GM19193 (cell line): ENCODE measurements around the gene IRGQ.

Source experiments
- POLR2A ChIP-seq: IDR thresholded peaks from 4 replicates; pipeline ENCODE4 v1.6.1; 2011; ENCODE audit not compliant: insufficient read depth, insufficient read length; ENCODE audit errors: extremely low read depth

The IRGQ gene

GRCh38 chr19:43572171-43572588 lies 23.8 kb downstream of the IRGQ start:
- TF ChIP-seq POLR2A = no peak

- no peak for TF ChIP-seq POLR2A
Observed at GRCh38 chr19:43570174-43570791, 25.7 kb downstream of the IRGQ start.

DNA sequence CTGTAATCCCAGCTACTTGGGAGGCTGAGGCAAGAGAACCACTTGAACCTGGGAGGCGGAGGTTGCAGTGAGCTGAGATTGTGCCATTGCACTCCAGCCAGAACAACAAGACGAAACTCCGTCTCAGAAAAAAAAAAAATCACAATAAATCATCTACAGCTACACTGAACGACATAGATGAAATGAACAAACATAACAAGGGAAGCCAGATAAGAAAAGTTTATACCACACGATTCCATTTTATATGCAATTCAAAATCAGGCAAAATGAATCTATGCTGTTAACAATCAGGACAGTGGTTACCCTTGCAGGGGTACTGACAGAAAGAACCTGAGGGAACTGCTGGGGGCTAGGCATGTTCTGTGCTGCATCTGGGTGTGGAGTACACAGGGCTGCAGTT lies 26.3 kb downstream of the IRGQ start:
- no peak for TF ChIP-seq POLR2A

- no peak for TF ChIP-seq POLR2A
Observed at GRCh38 chr19:43564800-43565199, 31.1 kb downstream of the IRGQ start.

- no peak for TF ChIP-seq POLR2A
Observed at GRCh38 chr19:43563816-43564457, 32.0 kb downstream of the IRGQ start.

- no peak for TF ChIP-seq POLR2A
Observed at GRCh38 chr19:43562698-43563241, 33.2 kb downstream of the IRGQ start.

DNA sequence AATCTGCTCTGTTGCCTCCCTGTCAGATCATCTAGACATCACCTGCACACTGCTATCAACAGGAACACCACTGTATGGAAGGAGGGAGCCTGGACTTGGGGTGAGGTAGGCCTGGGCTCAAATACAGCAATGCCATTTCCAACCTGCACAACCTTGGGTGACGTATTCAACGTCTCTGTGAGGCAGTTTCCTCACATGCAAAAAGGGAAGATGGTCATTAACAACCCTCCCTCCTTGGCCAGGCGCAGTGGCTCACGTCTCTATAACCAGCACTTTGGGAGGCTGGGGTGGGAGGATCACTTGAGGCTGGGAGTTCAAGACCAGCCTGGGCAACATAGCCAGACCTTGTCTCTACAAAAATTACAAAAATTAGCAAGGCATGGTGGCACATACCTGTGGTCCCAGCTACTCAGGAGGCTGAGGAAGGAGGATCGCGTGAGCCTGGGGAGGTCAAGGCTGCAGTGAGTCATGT lies 33.7 kb downstream of the IRGQ start:
- TF ChIP-seq POLR2A = no peak

GRCh38 chr19:43561139-43561970 lies 34.6 kb downstream of the IRGQ start:
- TF ChIP-seq POLR2A = no peak

DNA sequence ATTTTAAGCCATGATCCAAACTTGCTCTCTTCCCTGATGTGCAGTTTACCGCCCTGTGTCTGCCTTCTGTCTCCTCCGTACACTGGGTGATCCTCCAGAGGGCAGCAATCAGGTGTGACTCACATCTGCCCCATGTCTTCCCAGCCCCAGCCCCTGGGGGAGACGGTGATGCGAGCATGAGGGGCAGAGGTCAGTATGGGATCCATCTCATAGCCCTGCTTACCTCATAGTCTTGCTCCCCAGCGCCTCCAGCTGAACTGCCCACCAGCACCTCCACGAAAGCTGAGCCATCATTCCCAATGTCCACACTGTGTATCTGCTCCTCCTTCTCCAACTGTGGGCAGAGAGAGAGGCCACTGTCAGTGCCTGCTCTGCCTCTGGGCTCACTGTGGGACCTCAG lies 35.2 kb downstream of the IRGQ start:
- TF ChIP-seq POLR2A = no peak

GRCh38 chr19:43555185-43555770 lies 40.7 kb downstream of the IRGQ start:
- no peak for TF ChIP-seq POLR2A

DNA sequence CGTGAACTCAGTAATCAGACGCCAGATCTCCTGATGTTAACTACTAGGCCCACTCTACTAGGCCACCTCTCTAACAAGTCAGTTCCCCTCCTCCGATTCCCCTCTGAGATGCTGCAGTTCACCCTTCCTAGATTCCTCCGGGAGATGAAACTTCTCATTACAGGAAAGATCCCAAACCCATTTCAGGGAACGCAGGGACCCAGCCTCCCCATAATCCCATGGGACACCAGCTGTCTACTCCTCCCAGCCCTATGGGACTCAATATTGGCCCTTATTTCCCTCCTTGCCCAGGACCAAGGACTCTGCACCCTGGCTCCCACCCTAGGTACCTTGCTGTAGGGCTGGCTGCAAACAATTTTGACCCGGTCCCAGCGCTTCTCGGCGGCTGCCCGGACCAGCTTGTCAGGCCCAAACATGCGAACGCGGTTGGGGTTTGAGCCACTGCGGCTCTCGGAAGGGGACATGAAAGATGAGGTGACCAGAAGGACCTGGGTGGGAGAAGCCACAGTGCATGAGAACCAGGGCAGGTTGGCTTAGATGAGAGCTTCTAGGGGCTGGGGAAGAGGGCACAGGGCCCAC lies 41.5 kb downstream of the IRGQ start:
- no peak for TF ChIP-seq POLR2A

DNA sequence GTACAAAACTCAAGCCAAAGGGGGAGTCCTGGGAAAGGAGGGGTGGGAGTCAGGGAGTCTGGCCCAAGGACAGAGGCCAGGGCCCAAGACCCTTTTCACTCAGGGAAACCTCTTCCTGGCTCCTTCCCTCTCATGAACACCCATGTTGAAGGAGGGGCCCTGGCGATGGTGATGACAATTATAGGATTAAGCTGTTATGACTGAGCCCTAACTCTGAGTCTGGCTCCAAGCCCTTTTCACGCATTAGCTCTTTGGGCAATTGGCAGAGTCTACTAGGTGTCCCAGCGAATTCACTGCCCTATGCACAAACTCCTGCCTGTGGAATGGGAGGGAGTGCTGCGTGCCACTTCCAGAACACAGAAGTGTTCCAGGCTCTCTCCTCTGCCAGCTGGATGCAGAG lies 42.3 kb downstream of the IRGQ start:
- no peak for TF ChIP-seq POLR2A

GRCh38 chr19:43552616-43553015 lies 43.3 kb downstream of the IRGQ start:
- no peak for TF ChIP-seq POLR2A

- no peak for TF ChIP-seq POLR2A
Observed at GRCh38 chr19:43552198-43552450, 43.8 kb downstream of the IRGQ start.
